ENCODE results near the gene GNMT. TPM values are rescaled to one million over a fixed set of nuclear protein-coding genes. Genes with fewer than 3 reads are reported as not detected.

GNMT gene
- total and polyA plus RNA-seq, 9 of the 15 experiments (the other 6 are each of a cell fraction or from before 2014, with no cell fraction given), result 0.11 to 0.29 (median 0.15) TPM; not detected in 6

- Histone ChIP-seq H3K9ac (ENCODE audit: insufficient read depth in 1 of 2, low read depth in 2 of 2, low read length in 2 of 2) (peak overlapping the region in 1 of 2 experiments; percentile 4; a peak in 1 of 4 replicates), H2AFZ (ENCODE audit: low read depth, low read length) (no peak overlapping the region), H3K36me3 (ENCODE audit: control insufficient read depth, insufficient read depth, low read length) (peaks cover 50% of the 10 kb centered on the region; the same call in 2 of the 3 replicates), H3K9me1 (ENCODE audit: control insufficient read depth, insufficient read depth, low read length) (no peaks in the 10 kb centered on the region), H3K4me2 (ENCODE audit: insufficient read depth, low read length) (no peak overlapping the region), H3K4me3 (no peak overlapping the region), H3K79me2 (ENCODE audit: control insufficient read depth, insufficient read depth, low read length) (no peaks in the 10 kb centered on the region), H3K4me1 (replicated peaks in 1 of 2; ENCODE audit: control insufficient read depth in 2 of 2, insufficient read depth in 2 of 2, low read length in 2 of 2) (peaks cover 0 to 4% of the 10 kb centered on the region in 2 experiments; a peak in 1 of 5 replicates), H3K27me3 (ENCODE audit: control insufficient read depth in 2 of 2, insufficient read depth in 2 of 2, low read length in 2 of 2) (no peaks in the 10 kb centered on the region), H3K9me3 (replicated peaks; ENCODE audit: control insufficient read depth, insufficient read depth, low read depth, low read length) (no peaks in the 10 kb centered on the region), H4K20me1 (replicated peaks; ENCODE audit: control insufficient read depth, insufficient read depth, low read length) (no peaks in the 10 kb centered on the region; the same call in 1 of the 2 replicates), H3K27ac (ENCODE audit: extremely low read depth, low read depth, low read length) (no peak overlapping the region)
- intact Hi-C loops (cut with micrococcal nuclease), result no loop called here
- FAIRE-seq (no peak), ATAC-seq (no peak), DNase-seq (ENCODE audit: extremely low read depth in 1 of 4, low spot score in 3 of 4) (peak in 1 of 4 experiments; percentile 9)
- ChIA-PET CTCF (ENCODE audit: low intra/inter-chr PET ratio) (no interaction called here), POLR2A (interaction anchor here (0.6 to 2.8 kb wide), 5 partner anchors 11 to 336 kb away, joined by 3 to 30 read pairs (median 3); partner anchors contain the start of genes CNPY3 and PPP2R5D)
- 89% methylated on average over 6 of the region's 6 CpGs for WGBS (ENCODE audit: insufficient coverage, low coverage, missing lambda C conversion rate)
- BruUV-seq (replicated peaks), result no TSS peak
- in situ Hi-C loops (cut with MboI), result no loop called here
- no peak for TF ChIP-seq CTCFL (IDR thresholded peaks at IDR 0.05; ENCODE audit: borderline replicate concordance, insufficient read depth, low read depth, low read length, poor library complexity, severe bottlenecking)
- no peak for TF ChIP-seq MECOM (CRISPR knock-in tag; IDR thresholded peaks at IDR 0.05)
- no peak for TF ChIP-seq MED1 (CRISPR knock-in tag; IDR thresholded peaks at IDR 0.05; ENCODE audit: borderline replicate concordance)
- TF ChIP-seq, protein P1, sequence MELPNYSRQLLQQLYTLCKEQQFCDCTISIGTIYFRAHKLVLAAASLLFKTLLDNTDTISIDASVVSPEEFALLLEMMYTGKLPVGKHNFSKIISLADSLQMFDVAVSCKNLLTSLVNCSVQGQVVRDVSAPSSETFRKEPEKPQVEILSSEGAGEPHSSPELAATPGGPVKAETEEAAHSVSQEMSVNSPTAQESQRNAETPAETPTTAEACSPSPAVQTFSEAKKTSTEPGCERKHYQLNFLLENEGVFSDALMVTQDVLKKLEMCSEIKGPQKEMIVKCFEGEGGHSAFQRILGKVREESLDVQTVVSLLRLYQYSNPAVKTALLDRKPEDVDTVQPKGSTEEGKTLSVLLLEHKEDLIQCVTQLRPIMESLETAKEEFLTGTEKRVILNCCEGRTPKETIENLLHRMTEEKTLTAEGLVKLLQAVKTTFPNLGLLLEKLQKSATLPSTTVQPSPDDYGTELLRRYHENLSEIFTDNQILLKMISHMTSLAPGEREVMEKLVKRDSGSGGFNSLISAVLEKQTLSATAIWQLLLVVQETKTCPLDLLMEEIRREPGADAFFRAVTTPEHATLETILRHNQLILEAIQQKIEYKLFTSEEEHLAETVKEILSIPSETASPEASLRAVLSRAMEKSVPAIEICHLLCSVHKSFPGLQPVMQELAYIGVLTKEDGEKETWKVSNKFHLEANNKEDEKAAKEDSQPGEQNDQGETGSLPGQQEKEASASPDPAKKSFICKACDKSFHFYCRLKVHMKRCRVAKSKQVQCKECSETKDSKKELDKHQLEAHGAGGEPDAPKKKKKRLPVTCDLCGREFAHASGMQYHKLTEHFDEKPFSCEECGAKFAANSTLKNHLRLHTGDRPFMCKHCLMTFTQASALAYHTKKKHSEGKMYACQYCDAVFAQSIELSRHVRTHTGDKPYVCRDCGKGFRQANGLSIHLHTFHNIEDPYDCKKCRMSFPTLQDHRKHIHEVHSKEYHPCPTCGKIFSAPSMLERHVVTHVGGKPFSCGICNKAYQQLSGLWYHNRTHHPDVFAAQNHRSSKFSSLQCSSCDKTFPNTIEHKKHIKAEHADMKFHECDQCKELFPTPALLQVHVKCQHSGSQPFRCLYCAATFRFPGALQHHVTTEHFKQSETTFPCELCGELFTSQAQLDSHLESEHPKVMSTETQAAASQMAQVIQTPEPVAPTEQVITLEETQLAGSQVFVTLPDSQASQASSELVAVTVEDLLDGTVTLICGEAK (IDR thresholded peaks at IDR 0.05), result no peak
- TF ChIP-seq, protein P1 (CRISPR knock-in tag; IDR thresholded peaks at IDR 0.05), result no peak
- TF ChIP-seq, protein P2, sequence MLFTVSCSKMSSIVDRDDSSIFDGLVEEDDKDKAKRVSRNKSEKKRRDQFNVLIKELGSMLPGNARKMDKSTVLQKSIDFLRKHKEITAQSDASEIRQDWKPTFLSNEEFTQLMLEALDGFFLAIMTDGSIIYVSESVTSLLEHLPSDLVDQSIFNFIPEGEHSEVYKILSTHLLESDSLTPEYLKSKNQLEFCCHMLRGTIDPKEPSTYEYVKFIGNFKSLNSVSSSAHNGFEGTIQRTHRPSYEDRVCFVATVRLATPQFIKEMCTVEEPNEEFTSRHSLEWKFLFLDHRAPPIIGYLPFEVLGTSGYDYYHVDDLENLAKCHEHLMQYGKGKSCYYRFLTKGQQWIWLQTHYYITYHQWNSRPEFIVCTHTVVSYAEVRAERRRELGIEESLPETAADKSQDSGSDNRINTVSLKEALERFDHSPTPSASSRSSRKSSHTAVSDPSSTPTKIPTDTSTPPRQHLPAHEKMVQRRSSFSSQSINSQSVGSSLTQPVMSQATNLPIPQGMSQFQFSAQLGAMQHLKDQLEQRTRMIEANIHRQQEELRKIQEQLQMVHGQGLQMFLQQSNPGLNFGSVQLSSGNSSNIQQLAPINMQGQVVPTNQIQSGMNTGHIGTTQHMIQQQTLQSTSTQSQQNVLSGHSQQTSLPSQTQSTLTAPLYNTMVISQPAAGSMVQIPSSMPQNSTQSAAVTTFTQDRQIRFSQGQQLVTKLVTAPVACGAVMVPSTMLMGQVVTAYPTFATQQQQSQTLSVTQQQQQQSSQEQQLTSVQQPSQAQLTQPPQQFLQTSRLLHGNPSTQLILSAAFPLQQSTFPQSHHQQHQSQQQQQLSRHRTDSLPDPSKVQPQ (CRISPR knock-in tag; IDR thresholded peaks at IDR 0.05; ENCODE audit: borderline replicate concordance), result no peak
- TF ChIP-seq PHB2 (IDR thresholded peaks at IDR 0.05; ENCODE audit: low read depth), result no peak
Measured at GRCh38 chr6:42940493-42941045, 20.0 kb upstream of the GNMT start.

Data from K562 (cell line).